Measurements from ENCODE around the gene ZNRF3. TPM values are rescaled to one million over a fixed set of nuclear protein-coding genes. Genes with fewer than 3 reads are reported as not detected.

ZNRF3 gene
- total RNA-seq, 1 donor from 2014 or later, result 5.8 TPM

- Mint-ChIP-seq H3K9me3 (ENCODE audit: unreplicated experiment) (no peaks in the 10 kb centered on the region), H3K27ac (ENCODE audit: unreplicated experiment) (no peak overlapping the region), H3K4me1 (ENCODE audit: low read depth, unreplicated experiment) (peaks cover 22% of the 10 kb centered on the region), H3K36me3 (ENCODE audit: low read depth, unreplicated experiment) (peaks cover 6% of the 10 kb centered on the region), H3K27me3 (ENCODE audit: low read depth, unreplicated experiment) (no peaks in the 10 kb centered on the region), H3K4me3 (ENCODE audit: unreplicated experiment) (peak overlapping the region; percentile 43)
- H3K27ac ChIP-seq (ENCODE audit: low read depth, low read length), result no peak overlapping the region
- H2AFZ ChIP-seq (ENCODE audit: low read depth, low read length), result no peak overlapping the region
- DNase-seq (ENCODE audit: low read depth), result no peak
- TF ChIP-seq EZH2 (IDR thresholded peaks at IDR 0.05; ENCODE audit: insufficient read depth, low read length), result no peak
- no peak for TF ChIP-seq CTCF (IDR thresholded peaks at IDR 0.05; ENCODE audit: insufficient read depth, low read depth, low read length)
- no peak overlapping the region for H3K4me2 ChIP-seq (ENCODE audit: low read length)
- no peaks in the 10 kb centered on the region for H3K79me2 ChIP-seq (ENCODE audit: insufficient read depth, low read length)
- H3K4me1 ChIP-seq (ENCODE audit: insufficient read depth, low read length), result peaks cover 12% of the 10 kb centered on the region
- FAIRE-seq, result no peak
- no peaks in the 10 kb centered on the region for H3K36me3 ChIP-seq (ENCODE audit: insufficient read depth, low read length)
- H3K9ac ChIP-seq (ENCODE audit: low read length), result no peak overlapping the region
- no peaks in the 10 kb centered on the region for H3K27me3 ChIP-seq (ENCODE audit: insufficient read depth, low read length)
- no peaks in the 10 kb centered on the region for H4K20me1 ChIP-seq (ENCODE audit: insufficient read depth, low read length)
- no peaks in the 10 kb centered on the region for H3K9me3 ChIP-seq (ENCODE audit: insufficient read depth, low read depth, low read length)
- H3K4me3 ChIP-seq (ENCODE audit: insufficient read depth, low read depth, low read length), result no peak overlapping the region
Measured at GRCh38 chr22:28992565-28993356, 109.4 kb downstream of the ZNRF3 start.

GRCh38 chr22:28994522-28994921 lies 111.2 kb downstream of the ZNRF3 start:
- Mint-ChIP-seq H3K27ac (ENCODE audit: unreplicated experiment) (no peak overlapping the region), H3K4me3 (ENCODE audit: unreplicated experiment) (no peak overlapping the region), H3K9me3 (ENCODE audit: unreplicated experiment) (no peaks in the 10 kb centered on the region), H3K36me3 (ENCODE audit: low read depth, unreplicated experiment) (peaks cover 6% of the 10 kb centered on the region), H3K27me3 (ENCODE audit: low read depth, unreplicated experiment) (no peaks in the 10 kb centered on the region), H3K4me1 (ENCODE audit: low read depth, unreplicated experiment) (peaks cover 14% of the 10 kb centered on the region)
- no peak for TF ChIP-seq EZH2 (IDR thresholded peaks at IDR 0.05; ENCODE audit: insufficient read depth, low read length)
- TF ChIP-seq CTCF (IDR thresholded peaks at IDR 0.05; ENCODE audit: insufficient read depth, low read depth, low read length), result no peak
- H4K20me1 ChIP-seq (ENCODE audit: insufficient read depth, low read length), result no peaks in the 10 kb centered on the region
- H3K27ac ChIP-seq (ENCODE audit: low read depth, low read length), result no peak overlapping the region
- H3K9ac ChIP-seq (ENCODE audit: low read length), result no peak overlapping the region
- H3K36me3 ChIP-seq (ENCODE audit: insufficient read depth, low read length), result no peaks in the 10 kb centered on the region
- H2AFZ ChIP-seq (ENCODE audit: low read depth, low read length), result no peak overlapping the region
- H3K9me3 ChIP-seq (ENCODE audit: insufficient read depth, low read depth, low read length), result no peaks in the 10 kb centered on the region
- H3K79me2 ChIP-seq (ENCODE audit: insufficient read depth, low read length), result no peaks in the 10 kb centered on the region
- no peaks in the 10 kb centered on the region for H3K27me3 ChIP-seq (ENCODE audit: insufficient read depth, low read length)
- FAIRE-seq (no peak), DNase-seq (ENCODE audit: low read depth) (no peak)
- H3K4me3 ChIP-seq (ENCODE audit: insufficient read depth, low read depth, low read length), result no peak overlapping the region
- peaks cover under 1% of the 10 kb centered on the region for H3K4me1 ChIP-seq (ENCODE audit: insufficient read depth, low read length)
- no peak overlapping the region for H3K4me2 ChIP-seq (ENCODE audit: low read length)

GRCh38 chr22:28995551-28995950 lies 112.2 kb downstream of the ZNRF3 start:
- Histone ChIP-seq H4K20me1 (ENCODE audit: insufficient read depth, low read length) (no peaks in the 10 kb centered on the region), H3K4me3 (ENCODE audit: insufficient read depth, low read depth, low read length) (no peak overlapping the region), H2AFZ (ENCODE audit: low read depth, low read length) (no peak overlapping the region), H3K9me3 (ENCODE audit: insufficient read depth, low read depth, low read length) (no peaks in the 10 kb centered on the region), H3K27ac (ENCODE audit: low read depth, low read length) (no peak overlapping the region), H3K79me2 (ENCODE audit: insufficient read depth, low read length) (no peaks in the 10 kb centered on the region), H3K4me2 (ENCODE audit: low read length) (no peak overlapping the region), H3K36me3 (ENCODE audit: insufficient read depth, low read length) (no peaks in the 10 kb centered on the region), H3K27me3 (ENCODE audit: insufficient read depth, low read length) (no peaks in the 10 kb centered on the region), H3K9ac (ENCODE audit: low read length) (no peak overlapping the region), H3K4me1 (ENCODE audit: insufficient read depth, low read length) (no peaks in the 10 kb centered on the region)
- Mint-ChIP-seq H3K27me3 (ENCODE audit: low read depth, unreplicated experiment) (no peaks in the 10 kb centered on the region), H3K36me3 (ENCODE audit: low read depth, unreplicated experiment) (peaks cover 4% of the 10 kb centered on the region), H3K4me3 (ENCODE audit: unreplicated experiment) (no peak overlapping the region), H3K27ac (ENCODE audit: unreplicated experiment) (no peak overlapping the region), H3K9me3 (ENCODE audit: unreplicated experiment) (no peaks in the 10 kb centered on the region), H3K4me1 (ENCODE audit: low read depth, unreplicated experiment) (peaks cover 14% of the 10 kb centered on the region)
- no peak for TF ChIP-seq EZH2 (IDR thresholded peaks at IDR 0.05; ENCODE audit: insufficient read depth, low read length)
- TF ChIP-seq CTCF (IDR thresholded peaks at IDR 0.05; ENCODE audit: insufficient read depth, low read depth, low read length), result no peak
- FAIRE-seq (no peak), DNase-seq (ENCODE audit: low read depth) (no peak)
